SU-DHL-6 (cell line): ENCODE data around the gene NCAPH2.

Experiments
- H2AFZ ChIP-seq: fragments of 200-600 bp; sonication (generic); 2 replicates; pipeline ENCODE4 v1.6.1; 2014; ENCODE audit warnings: low read depth, mild to moderate bottlenecking, moderate library complexity, mixed read lengths, antibody characterized with exemption, low read length; ENCODE audit not compliant: severe bottlenecking
- H3F3A ChIP-seq: fragments of 200-600 bp; shearing (Covaris generic); 2 replicates; pipeline ENCODE4 v1.6.0; 2016; ENCODE audit warnings: antibody characterized with exemption, mild to moderate bottlenecking; ENCODE audit not compliant: insufficient read depth
- H3K27ac ChIP-seq: fragments of 200-600 bp; sonication (generic); 2 replicates; pipeline ENCODE4 v1.5.1; 2016; ENCODE audit warnings: low read depth, mild to moderate bottlenecking, low read length, moderate library complexity, mixed read lengths
- H3K27me3 ChIP-seq: fragments of 200-600 bp; sonication (generic), shearing (Covaris generic); 2 replicates; pipeline ENCODE4 v1.6.0; 2014; ENCODE audit warnings: mild to moderate bottlenecking, low read length
- H3K36me3 ChIP-seq: fragments of 200-600 bp; sonication (generic); 2 replicates; pipeline ENCODE4 v1.6.1; 2014; ENCODE audit warnings: mild to moderate bottlenecking, low read length, mixed read lengths
- H3K4me2 ChIP-seq: fragments of 300-600, 200-600 bp; shearing (Covaris generic), sonication (generic); 2 replicates; pipeline ENCODE4 v1.6.0; 2014; ENCODE audit warnings: low read length, low read depth, mild to moderate bottlenecking; ENCODE audit not compliant: poor library complexity, severe bottlenecking
- H3K4me3 ChIP-seq: fragments of 200-600 bp; sonication (generic); 2 replicates; pipeline ENCODE4 v1.5.1; 2014; ENCODE audit warnings: antibody characterized with exemption, low read length, mild to moderate bottlenecking, mixed read lengths; ENCODE audit not compliant: insufficient read depth, poor library complexity, severe bottlenecking
- H3K79me2 ChIP-seq: fragments of 200-600 bp; sonication (generic); 2 replicates; pipeline ENCODE4 v1.6.1; 2014; ENCODE audit warnings: mild to moderate bottlenecking, low read length, moderate library complexity; ENCODE audit not compliant: insufficient read depth
- H3K9ac ChIP-seq: fragments of 200-600 bp; sonication (generic); 2 replicates; pipeline ENCODE4 v1.7.0; 2014; ENCODE audit warnings: mild to moderate bottlenecking, low read length
- H3K9me2 ChIP-seq: fragments of 200-600 bp; sonication (generic); replicated peaks from 2 replicates; pipeline ENCODE4 v1.6.1; 2014; ENCODE audit warnings: low read length; ENCODE audit not compliant: insufficient read depth
- H3K9me3 ChIP-seq: fragments of 200-600 bp; sonication (generic); 2 replicates; pipeline ENCODE4 v1.6.1; 2014; ENCODE audit warnings: low read length, mixed read lengths; ENCODE audit not compliant: insufficient read depth
- H4K20me1 ChIP-seq: fragments of 200-600 bp; sonication (generic); 2 replicates; pipeline ENCODE4 v1.6.1; 2014; ENCODE audit warnings: low read depth, mild to moderate bottlenecking, antibody characterized with exemption, low read length, moderate library complexity, mixed read lengths
- EZH2phosphoT487 ChIP-seq: fragments of 200-600 bp; sonication (generic), shearing (Covaris generic); conservative IDR thresholded peaks from 2 replicates; pipeline ENCODE4 v1.6.1; 2018; ENCODE audit warnings: mild to moderate bottlenecking, antibody characterized with exemption, low read length, moderate library complexity, mixed read lengths
- TF ChIP-seq, protein P1 (sequence below): fragments of 200-600 bp; sonication (generic); IDR thresholded peaks from one replicate; pipeline ENCODE4 v1.5.1; 2017; ENCODE audit warnings: antibody characterized with exemption, mild to moderate bottlenecking, low read length, moderate library complexity; ENCODE audit not compliant: insufficient read depth, poor library complexity, severe bottlenecking

NCAPH2 gene

DNA sequence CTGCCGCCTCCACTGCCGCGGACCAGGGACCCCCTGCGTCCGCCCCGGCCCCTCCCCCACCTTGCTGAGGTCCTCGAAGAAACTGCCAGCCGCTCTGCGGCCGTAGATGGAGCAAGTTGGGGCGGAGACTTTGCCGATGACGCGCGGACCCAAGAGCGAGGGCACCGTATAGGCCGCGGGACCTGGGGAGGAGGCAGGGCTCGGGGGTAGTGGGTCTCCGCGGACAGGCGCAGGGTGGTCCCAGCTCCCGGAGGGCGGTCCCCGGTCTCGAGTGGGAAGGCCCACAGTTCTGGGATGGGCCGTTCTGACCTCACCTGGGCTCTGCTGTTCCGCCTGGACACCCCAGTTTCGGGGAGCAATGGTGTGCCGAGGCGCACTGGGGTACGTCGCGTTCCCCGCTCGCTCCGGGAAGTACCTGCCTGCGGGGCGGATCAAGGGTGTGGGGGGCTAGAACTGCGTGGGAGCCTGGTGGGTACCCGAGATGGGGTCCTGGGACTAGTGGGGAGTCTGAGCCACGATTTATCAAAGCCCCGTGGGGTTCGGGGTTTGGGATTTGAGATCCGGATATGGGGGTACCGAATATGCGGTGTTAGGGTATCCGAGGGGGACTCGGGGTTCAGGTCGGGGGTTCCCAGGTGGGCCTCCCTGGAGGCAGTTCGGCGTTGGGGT lies 23.0 kb downstream of the NCAPH2 start:
- Histone ChIP-seq H3K9me2 (no peaks in the 10 kb centered on the region), H3K9me3 (no peaks in the 10 kb centered on the region), H3K36me3 (no peaks in the 10 kb centered on the region), H3K79me2 (no peaks in the 10 kb centered on the region), H3F3A (peaks cover 21% of the 10 kb centered on the region), H3K27me3 (no peaks in the 10 kb centered on the region), H3K9ac (peak overlapping the region; percentile 62), H3K4me3 (peak overlapping the region; percentile 51), H3K4me2 (peak overlapping the region; percentile 61), H4K20me1 (no peaks in the 10 kb centered on the region), H3K27ac (peak overlapping the region; percentile 8), H2AFZ (peak overlapping the region; percentile 7)
- TF ChIP-seq, protein P1, sequence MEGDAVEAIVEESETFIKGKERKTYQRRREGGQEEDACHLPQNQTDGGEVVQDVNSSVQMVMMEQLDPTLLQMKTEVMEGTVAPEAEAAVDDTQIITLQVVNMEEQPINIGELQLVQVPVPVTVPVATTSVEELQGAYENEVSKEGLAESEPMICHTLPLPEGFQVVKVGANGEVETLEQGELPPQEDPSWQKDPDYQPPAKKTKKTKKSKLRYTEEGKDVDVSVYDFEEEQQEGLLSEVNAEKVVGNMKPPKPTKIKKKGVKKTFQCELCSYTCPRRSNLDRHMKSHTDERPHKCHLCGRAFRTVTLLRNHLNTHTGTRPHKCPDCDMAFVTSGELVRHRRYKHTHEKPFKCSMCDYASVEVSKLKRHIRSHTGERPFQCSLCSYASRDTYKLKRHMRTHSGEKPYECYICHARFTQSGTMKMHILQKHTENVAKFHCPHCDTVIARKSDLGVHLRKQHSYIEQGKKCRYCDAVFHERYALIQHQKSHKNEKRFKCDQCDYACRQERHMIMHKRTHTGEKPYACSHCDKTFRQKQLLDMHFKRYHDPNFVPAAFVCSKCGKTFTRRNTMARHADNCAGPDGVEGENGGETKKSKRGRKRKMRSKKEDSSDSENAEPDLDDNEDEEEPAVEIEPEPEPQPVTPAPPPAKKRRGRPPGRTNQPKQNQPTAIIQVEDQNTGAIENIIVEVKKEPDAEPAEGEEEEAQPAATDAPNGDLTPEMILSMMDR: no peak
- no peak; the same call in 1 of the 2 replicates for TF ChIP-seq EZH2phosphoT487

DNA sequence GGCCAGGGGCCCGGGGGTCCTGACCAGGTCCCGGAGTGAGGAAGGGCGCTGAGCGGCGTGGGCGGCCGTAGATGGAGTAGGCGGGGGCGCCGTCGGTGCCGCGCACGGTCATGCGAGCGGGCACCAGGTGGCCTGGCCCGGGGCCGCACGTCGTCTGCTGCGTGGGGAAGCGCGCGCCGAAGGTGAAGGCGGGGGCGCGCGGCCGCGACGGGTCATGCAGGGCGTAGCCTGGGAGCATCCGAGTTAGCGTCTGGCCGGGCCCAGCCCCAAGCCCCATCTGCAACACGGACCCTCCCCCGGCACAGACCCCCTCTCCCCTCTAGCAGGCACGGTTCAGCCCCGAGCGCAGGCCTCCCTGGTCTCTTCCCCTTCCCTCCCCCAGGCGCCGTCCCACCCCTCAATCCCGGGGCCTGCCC lies 23.5 kb downstream of the NCAPH2 start:
- peak overlapping the region; percentile 7 for H2AFZ ChIP-seq
- peak overlapping the region; percentile 51 for H3K4me3 ChIP-seq

DNA sequence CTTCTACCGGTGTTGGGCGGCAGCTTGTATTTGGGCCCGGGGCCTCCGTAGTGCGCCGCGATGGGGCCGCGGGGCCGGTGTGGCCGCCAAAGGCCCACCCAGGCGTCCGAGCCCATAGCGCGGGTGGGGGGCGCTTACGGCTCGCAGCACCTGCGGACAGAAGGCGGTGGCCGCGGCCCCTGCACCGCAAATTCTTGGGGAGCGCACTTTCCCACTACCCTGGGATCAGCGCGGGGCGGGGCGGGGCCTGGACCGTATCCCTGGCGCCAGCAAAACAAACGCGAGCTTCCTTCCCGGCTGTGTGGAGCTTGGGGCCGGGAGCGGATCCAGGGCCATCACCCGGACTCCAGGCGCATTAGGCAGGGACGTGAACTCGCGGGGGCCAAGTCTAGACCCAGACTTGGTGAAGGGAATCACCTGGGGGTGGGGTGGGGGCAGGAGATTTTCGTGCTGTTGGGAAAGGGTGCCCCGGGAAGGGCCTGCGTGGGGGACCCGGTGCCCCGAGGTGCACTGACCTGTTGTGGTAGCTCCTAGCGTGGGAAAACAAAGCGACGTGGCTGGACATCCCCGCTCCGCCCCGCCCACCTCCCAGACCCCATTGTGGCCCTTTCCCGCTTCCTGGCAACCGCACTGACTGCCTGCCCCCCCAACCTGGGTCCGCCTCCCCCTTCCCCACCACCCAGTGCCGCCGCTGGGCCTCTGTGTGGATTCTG lies 24.1 kb downstream of the NCAPH2 start:
- Histone ChIP-seq H3K4me3 (peak overlapping the region; percentile 51), H3K36me3 (no peaks in the 10 kb centered on the region), H3K79me2 (no peaks in the 10 kb centered on the region), H3K4me2 (peak overlapping the region; percentile 61), H3K9me3 (no peaks in the 10 kb centered on the region), H3K9ac (peak overlapping the region; percentile 62), H2AFZ (no peak overlapping the region), H4K20me1 (no peaks in the 10 kb centered on the region), H3F3A (peaks cover 25% of the 10 kb centered on the region), H3K27me3 (no peaks in the 10 kb centered on the region), H3K27ac (no peak overlapping the region), H3K9me2 (no peaks in the 10 kb centered on the region)
- no peak for TF ChIP-seq EZH2phosphoT487
- TF ChIP-seq, protein P1: no peak

More for the DNA sequence above, 23.5 kb downstream of the NCAPH2 start:
- Histone ChIP-seq H3K9me2 (no peaks in the 10 kb centered on the region), H3K27ac (no peak overlapping the region; the same call in 1 of the 2 replicates), H3K27me3 (no peaks in the 10 kb centered on the region), H3K9ac (peak overlapping the region; percentile 62), H3K9me3 (no peaks in the 10 kb centered on the region), H3K79me2 (no peaks in the 10 kb centered on the region), H3K36me3 (no peaks in the 10 kb centered on the region), H3K4me2 (peak overlapping the region; percentile 61), H4K20me1 (no peaks in the 10 kb centered on the region), H3F3A (peaks cover 25% of the 10 kb centered on the region)
- TF ChIP-seq, protein P1: no peak
- TF ChIP-seq EZH2phosphoT487: 0 out of 2 replicates have a peak, but pooled peaks have one; percentile 82
